Uterus (tissue), 2 donors: Measurements from ENCODE around the gene COL25A1.

ENCODE experiments used
- POLR2A ChIP-seq, 2 donors: fragments of 450-650 bp; IDR thresholded peaks; one replicate each; pipeline ENCODE4 v1.6.1; 2016; ENCODE audit warnings: antibody characterized with exemption in 2 of 2, mild to moderate bottlenecking in 1 of 2, moderate library complexity in 1 of 2
- TF ChIP-seq, protein P1 (sequence below), 4 experiments: fragments of 200-600 bp in 2 of 4; fragments of 450-650 bp in 2 of 4; sonication (generic) in 2 of 4; IDR thresholded peaks; one replicate each; pipeline ENCODE4 v1.5.1; 2016 to 2019; ENCODE audit warnings: antibody characterized with exemption in 4 of 4, mild to moderate bottlenecking in 2 of 4, moderate library complexity in 1 of 4

DNA sequence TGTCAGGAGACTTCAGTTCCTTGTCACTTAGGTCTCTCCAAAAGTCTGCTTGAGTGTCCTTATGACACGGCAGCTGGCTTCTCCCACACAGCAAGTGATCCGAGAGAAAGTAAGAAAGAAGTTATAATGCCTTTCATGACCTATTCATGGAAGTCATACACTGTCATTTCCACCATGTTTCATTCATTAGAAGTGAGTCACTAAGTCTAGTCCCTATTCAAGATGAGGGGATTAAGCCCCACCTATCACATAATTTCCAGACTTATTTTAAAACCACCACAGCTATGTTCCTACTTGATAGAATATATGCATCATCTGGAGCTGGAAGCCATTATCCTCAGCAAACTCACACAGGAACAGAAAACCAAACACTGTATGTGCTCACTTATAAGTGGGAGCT lies 25.2 kb upstream of the COL25A1 start:
- TF ChIP-seq, protein P1, sequence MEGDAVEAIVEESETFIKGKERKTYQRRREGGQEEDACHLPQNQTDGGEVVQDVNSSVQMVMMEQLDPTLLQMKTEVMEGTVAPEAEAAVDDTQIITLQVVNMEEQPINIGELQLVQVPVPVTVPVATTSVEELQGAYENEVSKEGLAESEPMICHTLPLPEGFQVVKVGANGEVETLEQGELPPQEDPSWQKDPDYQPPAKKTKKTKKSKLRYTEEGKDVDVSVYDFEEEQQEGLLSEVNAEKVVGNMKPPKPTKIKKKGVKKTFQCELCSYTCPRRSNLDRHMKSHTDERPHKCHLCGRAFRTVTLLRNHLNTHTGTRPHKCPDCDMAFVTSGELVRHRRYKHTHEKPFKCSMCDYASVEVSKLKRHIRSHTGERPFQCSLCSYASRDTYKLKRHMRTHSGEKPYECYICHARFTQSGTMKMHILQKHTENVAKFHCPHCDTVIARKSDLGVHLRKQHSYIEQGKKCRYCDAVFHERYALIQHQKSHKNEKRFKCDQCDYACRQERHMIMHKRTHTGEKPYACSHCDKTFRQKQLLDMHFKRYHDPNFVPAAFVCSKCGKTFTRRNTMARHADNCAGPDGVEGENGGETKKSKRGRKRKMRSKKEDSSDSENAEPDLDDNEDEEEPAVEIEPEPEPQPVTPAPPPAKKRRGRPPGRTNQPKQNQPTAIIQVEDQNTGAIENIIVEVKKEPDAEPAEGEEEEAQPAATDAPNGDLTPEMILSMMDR (IDR thresholded peaks at IDR 0.05), result no peak
- no peak for TF ChIP-seq POLR2A (IDR thresholded peaks at IDR 0.05)
